Fibroblast of upper back skin (primary cell): Measurements from ENCODE around the gene KIF27.
A peak's percentile ranks its signal among the peaks of the same experiment; 100 is the strongest.
"Not testable (repeated sequence)": the region's sequence is repeated elsewhere in the genome, so short reads cannot be mapped to it uniquely, and the experiment has no call there.

Experiments used
- DNase-seq: peaks from one replicate; pipeline ENCODE4 v3.0.0-alpha.2; 2013

KIF27 gene

GRCh38 chr9:83920927-83921707 lies at the start of gene KIF27:
Gene KIF27 (minus strand): TSS chr9:83921432. CDS start chr9:83915591, 5,841 bp downstream.
- DNase-seq = peak; percentile 97

GRCh38 chr9:83969602-83970001 lies 48.4 kb upstream of the KIF27 start:
- no peak for DNase-seq

- DNase-seq = no peak
These were observed 45.8 kb upstream of the KIF27 start for GRCh38 chr9:83967073-83967472.

- no peak for DNase-seq
These were observed 45.0 kb upstream of the KIF27 start for GRCh38 chr9:83966209-83966582.

GRCh38 chr9:83965350-83966208 lies 44.3 kb upstream of the KIF27 start:
- DNase-seq = no peak

- DNase-seq = peak; percentile 42
These were observed 43.7 kb upstream of the KIF27 start for GRCh38 chr9:83964973-83965349.

- peak; percentile 67 for DNase-seq
These were observed 40.9 kb upstream of the KIF27 start for GRCh38 chr9:83962165-83962564.

GRCh38 chr9:83960991-83961390 lies 39.8 kb upstream of the KIF27 start:
- DNase-seq = no peak

GRCh38 chr9:83959061-83959460 lies 37.8 kb upstream of the KIF27 start:
- DNase-seq = peak; percentile 83

- DNase-seq = no peak
These were observed 35.9 kb upstream of the KIF27 start for GRCh38 chr9:83957248-83957513.

- DNase-seq = peak; percentile 55
These were observed 35.4 kb upstream of the KIF27 start for GRCh38 chr9:83956436-83957247.

- DNase-seq = no peak
These were observed 34.8 kb upstream of the KIF27 start for GRCh38 chr9:83956086-83956435.

GRCh38 chr9:83948096-83948495 lies 26.9 kb upstream of the KIF27 start:
- DNase-seq = not testable (repeated sequence)

GRCh38 chr9:83940590-83941303 lies 19.5 kb upstream of the KIF27 start:
- no peak for DNase-seq

GRCh38 chr9:83937861-83938455 lies 16.7 kb upstream of the KIF27 start:
- peak; percentile 69 for DNase-seq

- no peak for DNase-seq
These were observed 15.3 kb upstream of the KIF27 start for GRCh38 chr9:83936523-83936922.

- DNase-seq = peak; percentile 86
These were observed 14.2 kb upstream of the KIF27 start for GRCh38 chr9:83935276-83935935.

- peak; percentile 78 for DNase-seq
These were observed 13.5 kb upstream of the KIF27 start for GRCh38 chr9:83934569-83935275.

- peak; percentile 71 for DNase-seq
These were observed 12.6 kb upstream of the KIF27 start for GRCh38 chr9:83933790-83934189.

- DNase-seq = no peak
These were observed 11.6 kb upstream of the KIF27 start for GRCh38 chr9:83932851-83933250.

- DNase-seq = no peak
These were observed 10.8 kb upstream of the KIF27 start for GRCh38 chr9:83932011-83932410.
